Renal cortex interstitium (tissue), 11 donors: Measurements from ENCODE around the gene GLRB. TPM values are rescaled to one million over a fixed set of nuclear protein-coding genes. Genes with fewer than 3 reads are reported as not detected.

ENCODE experiments used
- DNase-seq, 11 donors: peaks; one replicate each; pipeline ENCODE4 v3.0.0-alpha.2; 2013; ENCODE audit warnings: low read depth in 9 of 11, low spot score in 4 of 11; ENCODE audit errors: extremely low read depth in 1 of 11
- polyA plus RNA-seq, 3 donors: library from polyadenylated mRNA; unstranded; fragments of 120-200 nt; gene quantifications; one replicate each; pipeline ENCODE4 v1.2.1, GENCODE V29; 2013; ENCODE audit not compliant: insufficient read length in 3 of 3

Gene GLRB
- polyA plus RNA-seq, 3 donors, result 13.0 to 16.5 (median 13.4) TPM

DNA sequence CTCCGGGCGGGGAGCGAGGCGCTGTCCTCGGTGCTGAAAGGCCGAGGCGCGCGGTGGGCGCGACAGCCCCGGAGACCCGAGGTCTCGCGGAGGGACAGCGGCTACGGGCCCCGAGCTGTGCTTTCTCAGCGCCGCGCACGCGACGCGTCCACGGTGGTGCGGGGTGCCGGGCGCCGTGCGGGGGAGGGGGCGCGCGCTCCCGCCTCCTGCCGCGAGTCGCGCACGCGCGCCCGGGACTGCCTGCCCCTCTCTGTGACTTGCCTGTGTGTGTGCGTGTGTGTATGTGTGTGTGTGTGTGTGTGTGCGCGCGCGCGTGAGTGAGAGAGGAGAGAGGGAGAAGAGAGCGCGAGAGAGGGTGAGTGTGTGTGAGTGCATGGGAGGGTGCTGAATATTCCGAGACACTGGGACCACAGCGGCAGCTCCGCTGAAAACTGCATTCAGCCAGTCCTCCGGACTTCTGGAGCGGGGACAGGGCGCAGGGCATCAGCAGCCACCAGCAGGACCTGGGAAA, 144.5 kb downstream of the GLRB start, which contains the start of gene GRIA2:
Gene GRIA2, plus strand, starts transcription at position 358 of the 511 bp plus-strand sequence. CDS start 315 bp downstream, outside the sequence.
- DNase-seq, result peak; percentile 37 to 81 (median 76)

GRCh38 chr4:157221426-157221894, 145.5 kb downstream of the GLRB start:
- peak in 1 of 11 donors; percentile 6 for DNase-seq

Other genes with a start within 250 kb of the GLRB start
- 10 to 100 TPM; 65.7 to 84.9 (median 77.7) TPM for gene PDGFC, start 104.4 kb upstream of the GLRB start, polyA plus RNA-seq
- 1 to 10 TPM in 2 of 3 donors, under 1 TPM in 1; 0.82 to 1.2 (median 1.1) TPM for gene GRIA2, start 144.6 kb downstream of the GLRB start, polyA plus RNA-seq